LNCAP (cell line): ENCODE results near the gene CAPN8.

Experiments
- CTCF ChIP-seq: fragments of 450-650 bp; IDR thresholded peaks from 2 replicates; pipeline ENCODE4 v1.5.1; 2017; ENCODE audit warnings: mild to moderate bottlenecking

Gene CAPN8

GRCh38 chr1:223556414-223557129, 108.9 kb downstream of the CAPN8 start:
- TF ChIP-seq CTCF, result peak; percentile 68

GRCh38 chr1:223553957-223554356, 111.5 kb downstream of the CAPN8 start:
- TF ChIP-seq CTCF, result no peak

GRCh38 chr1:223551610-223552009, 113.9 kb downstream of the CAPN8 start:
- TF ChIP-seq CTCF, result no peak

- no peak for TF ChIP-seq CTCF
These were observed 115.8 kb downstream of the CAPN8 start for GRCh38 chr1:223549740-223550139.

- no peak for TF ChIP-seq CTCF
These were observed 118.0 kb downstream of the CAPN8 start for GRCh38 chr1:223547316-223548114.

- TF ChIP-seq CTCF, result no peak
These were observed 120.2 kb downstream of the CAPN8 start for GRCh38 chr1:223545343-223545742.

- TF ChIP-seq CTCF, result no peak
These were observed 121.9 kb downstream of the CAPN8 start for GRCh38 chr1:223543560-223543959.
